HG02763 (cell line): ENCODE results near the gene MEF2D.
A peak's percentile ranks its signal among the peaks of the same experiment; 100 is the strongest.

Source experiments
- ATAC-seq: cut with Tn5 transposase; IDR thresholded peaks from one replicate; pipeline ENCODE4 v1.9.1; 2021; ENCODE audit warnings: mild to moderate bottlenecking, moderate library complexity; ENCODE audit not compliant: unreplicated experiment

Gene MEF2D

GRCh38 chr1:156471496-156472490, 28.8 kb downstream of the MEF2D start:
- ATAC-seq = no peak

GRCh38 chr1:156470473-156470872, 30.1 kb downstream of the MEF2D start:
- ATAC-seq = no peak

- ATAC-seq = no peak
Measured at GRCh38 chr1:156468693-156469345, 31.8 kb downstream of the MEF2D start.

- no peak for ATAC-seq
Measured at GRCh38 chr1:156467906-156468305, 32.7 kb downstream of the MEF2D start.

GRCh38 chr1:156467385-156467784, 33.2 kb downstream of the MEF2D start:
- ATAC-seq = no peak

- ATAC-seq = no peak
Measured at GRCh38 chr1:156465747-156466365, 34.7 kb downstream of the MEF2D start.

DNA sequence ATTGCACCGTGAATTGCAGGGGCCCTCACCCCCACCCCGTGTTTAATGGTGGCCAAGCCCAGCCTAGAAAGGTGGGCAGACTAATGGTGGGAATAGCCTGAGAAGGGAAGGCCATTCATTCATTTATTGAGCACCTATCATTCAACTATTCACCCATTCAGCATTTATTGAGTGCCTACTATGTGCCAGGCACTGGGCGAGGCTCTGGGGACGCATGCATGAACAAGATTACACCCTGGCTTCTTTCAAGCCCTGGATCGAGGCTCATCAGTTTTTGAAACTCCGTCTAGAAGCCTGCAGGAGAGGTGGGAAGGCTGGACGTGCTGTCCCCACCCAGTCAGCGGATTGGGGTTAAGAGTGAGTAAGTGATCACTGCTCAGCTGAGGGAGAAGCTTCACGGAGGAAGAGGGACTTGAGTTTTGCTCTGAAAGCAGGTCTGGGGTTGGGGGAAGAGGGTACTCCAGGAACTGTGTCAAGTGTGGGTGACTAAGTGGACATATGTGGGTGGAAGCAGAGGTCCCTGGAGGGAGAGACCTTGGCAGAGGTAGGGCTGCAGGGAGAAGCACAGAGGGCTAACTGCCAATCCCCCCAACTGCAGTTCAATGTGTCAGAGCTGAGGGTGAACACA, 35.6 kb downstream of the MEF2D start:
- ATAC-seq = no peak

- no peak for ATAC-seq
Measured at GRCh38 chr1:156464335-156464734, 36.2 kb downstream of the MEF2D start.

DNA sequence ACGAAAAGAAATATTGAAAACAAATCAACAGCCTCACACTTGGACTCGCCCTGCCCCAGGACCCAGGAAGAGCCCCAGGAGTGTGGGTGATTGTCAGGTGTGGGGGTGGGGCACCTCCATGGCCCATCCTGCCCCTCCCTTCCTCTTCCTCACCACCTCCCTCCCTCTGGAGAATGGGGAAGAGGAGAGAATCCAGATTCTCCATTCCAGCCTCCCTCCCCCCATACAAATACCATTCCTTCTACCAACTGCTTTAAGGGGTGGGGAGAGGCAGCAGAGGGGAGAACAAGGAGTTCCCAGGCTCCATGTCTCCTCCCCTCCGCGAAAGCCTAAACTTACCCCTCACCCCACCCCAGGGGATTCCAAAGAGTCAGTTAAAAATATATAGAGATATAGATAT, 36.7 kb downstream of the MEF2D start:
- ATAC-seq = no peak

GRCh38 chr1:156462954-156463795, 37.4 kb downstream of the MEF2D start:
- no peak for ATAC-seq

DNA sequence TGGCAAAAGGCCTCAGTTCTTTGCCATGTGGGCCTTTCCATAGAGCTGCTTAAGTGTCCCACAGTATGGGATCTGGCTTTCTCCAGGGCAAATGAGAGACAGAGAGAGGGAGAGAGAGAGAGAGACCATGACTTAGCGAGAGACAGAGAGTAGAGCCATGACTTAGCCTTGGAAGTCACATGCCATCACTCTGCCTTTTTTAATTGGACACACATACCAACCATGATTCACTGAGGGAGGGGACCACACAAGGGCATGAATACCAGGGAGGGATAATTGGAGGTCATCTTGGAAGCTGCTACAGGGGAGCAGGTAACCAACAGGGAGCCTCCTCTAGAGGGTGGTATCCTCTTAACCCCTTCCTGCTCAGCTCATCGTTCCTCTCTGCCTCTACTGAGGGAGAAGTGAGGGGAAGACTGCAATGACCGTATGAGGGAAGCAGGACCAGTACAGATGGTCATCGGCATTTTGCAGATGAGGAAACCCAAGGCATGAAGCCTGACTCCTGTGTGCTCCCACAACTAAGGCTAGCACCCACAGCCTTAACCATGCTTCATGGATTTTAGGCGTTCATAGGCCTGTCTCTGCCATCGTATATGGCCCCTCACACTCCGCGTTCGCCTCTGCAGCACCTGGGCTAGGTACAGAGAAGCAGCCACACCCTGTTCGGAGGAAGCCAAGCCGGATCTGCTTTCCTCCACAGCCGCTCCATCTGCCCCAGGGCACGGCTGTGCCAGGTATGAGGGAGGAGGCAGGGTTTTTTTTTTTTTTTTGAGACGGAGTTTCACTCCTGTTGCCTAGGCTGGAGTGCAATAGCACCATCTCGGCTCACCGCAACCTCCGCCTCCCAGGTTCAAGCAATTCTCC, 38.6 kb downstream of the MEF2D start:
- ATAC-seq = no peak

- ATAC-seq = no peak
Measured at GRCh38 chr1:156461109-156461508, 39.5 kb downstream of the MEF2D start.

DNA sequence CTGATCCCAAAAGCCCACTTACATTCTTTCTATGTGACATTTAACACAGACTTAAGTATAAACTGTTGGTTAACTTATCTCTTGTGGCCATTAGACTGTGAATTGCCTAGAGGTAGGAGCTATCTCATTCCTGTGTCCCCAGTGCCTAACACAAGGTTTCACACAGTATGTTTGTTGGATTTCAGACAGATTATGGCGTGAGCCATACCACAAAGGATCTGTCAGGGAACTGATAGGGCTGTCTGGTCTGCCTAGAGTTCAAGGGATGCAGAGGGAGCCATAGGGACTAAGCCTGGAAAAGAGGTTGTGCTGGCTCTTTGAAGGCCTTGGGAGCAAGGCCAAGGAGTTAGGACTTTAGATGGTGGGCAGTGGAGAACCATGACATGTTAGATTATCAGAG, 40.0 kb downstream of the MEF2D start:
- ATAC-seq = no peak

DNA sequence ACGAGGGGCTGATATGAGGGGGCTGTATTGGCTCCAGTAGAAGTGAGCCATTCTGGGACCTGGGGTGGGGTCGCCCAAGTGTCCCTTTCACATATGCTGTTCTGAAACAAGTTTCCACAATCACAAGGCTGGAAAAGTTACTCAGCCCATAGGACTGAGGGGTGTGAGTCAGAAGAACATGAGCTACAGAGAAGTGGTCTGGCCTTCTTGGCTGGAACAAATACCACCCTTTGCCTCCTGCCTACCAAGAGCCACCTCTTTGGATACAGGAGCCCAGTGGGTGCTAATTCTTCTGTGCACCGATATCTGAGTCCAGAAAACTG, 42.4 kb downstream of the MEF2D start:
- ATAC-seq = no peak

- peak; percentile 72 for ATAC-seq
Measured at GRCh38 chr1:156456625-156457465, 43.7 kb downstream of the MEF2D start.

DNA sequence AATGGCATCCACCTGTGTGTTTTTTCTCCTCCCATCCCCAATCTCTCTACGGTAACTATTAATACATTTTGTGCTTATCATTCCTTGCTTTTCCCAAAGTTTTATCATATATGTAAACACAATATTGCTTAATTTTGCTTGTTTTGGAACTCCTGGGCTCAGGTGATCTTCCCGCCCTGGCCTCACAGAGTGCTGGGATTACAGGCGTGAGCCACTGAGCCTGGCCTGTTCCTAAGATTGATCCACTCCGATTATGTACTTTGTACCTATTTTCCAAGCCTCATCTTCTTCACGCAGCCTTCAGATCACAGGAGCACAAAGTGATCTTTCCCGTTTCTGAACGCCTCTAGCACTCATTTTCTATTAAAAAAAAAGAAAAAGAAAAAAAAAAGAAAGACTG, 45.2 kb downstream of the MEF2D start:
- no peak for ATAC-seq

- no peak for ATAC-seq
Measured at GRCh38 chr1:156452907-156453306, 47.7 kb downstream of the MEF2D start.

- no peak for ATAC-seq
Measured at GRCh38 chr1:156451505-156452160, 48.9 kb downstream of the MEF2D start.
